Measurements from ENCODE around the gene ICA1.

DNA sequence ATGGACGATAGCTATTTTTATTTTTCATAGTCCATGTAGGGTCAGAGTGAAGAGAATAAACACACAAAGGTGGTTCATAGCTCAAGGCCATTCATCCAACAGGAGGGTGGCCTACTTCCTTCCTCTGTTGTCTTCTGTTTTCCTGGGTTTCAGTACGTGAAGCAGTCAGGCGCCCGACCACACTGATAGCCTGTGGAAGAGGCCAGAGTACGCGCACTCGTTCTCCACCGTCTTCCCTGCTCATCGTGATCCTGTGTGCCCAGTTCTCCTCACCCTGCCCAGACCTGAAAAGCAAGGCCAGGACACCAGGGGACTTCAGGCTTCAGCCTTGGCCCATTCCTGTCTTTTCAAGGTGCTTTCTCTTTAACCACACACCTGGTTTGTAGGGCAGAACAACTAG, 158.7 kb downstream of the ICA1 start:
- TF ChIP-seq CTCF (IDR thresholded peaks at IDR 0.05) (no peak), POLR2A (IDR thresholded peaks at IDR 0.05) (no peak)

All from body of pancreas (tissue), 4 donors.